Liver (tissue), 9 donors: ENCODE measurements around the gene THSD4. TPM values are rescaled to one million over a fixed set of nuclear protein-coding genes. Genes with fewer than 3 reads are reported as not detected.
A peak's percentile ranks its signal among the peaks of the same experiment; 100 is the strongest.

ENCODE experiments used
- DNase-seq: peaks from one replicate; pipeline ENCODE4 v3.0.0-alpha.2; 2017; ENCODE audit warnings: low spot score
- H3K27ac ChIP-seq, 2 donors: one replicate each; pipeline ENCODE4 v1.7.0; 2013; ENCODE audit warnings: inconsistent platforms in 2 of 2, low read length in 2 of 2, control low read depth in 1 of 2, low read depth in 1 of 2, mild to moderate bottlenecking in 1 of 2
- H3K27me3 ChIP-seq, 4 donors: one replicate each; pipeline versions ENCODE4 v1.6.1 to v1.7.0; 2013; ENCODE audit warnings: low read length in 3 of 4, inconsistent platforms in 1 of 4, mild to moderate bottlenecking in 1 of 4, moderate library complexity in 1 of 4; ENCODE audit not compliant: control insufficient read depth in 4 of 4, insufficient read depth in 4 of 4
- H3K36me3 ChIP-seq, 4 donors: one replicate each; pipeline versions ENCODE4 v1.6.1 to v1.7.0; 2013; ENCODE audit warnings: low read length in 3 of 4, mild to moderate bottlenecking in 3 of 4, low read depth in 1 of 4, moderate library complexity in 1 of 4; ENCODE audit not compliant: control insufficient read depth in 4 of 4, insufficient read depth in 3 of 4
- H3K4me1 ChIP-seq, 4 donors: one replicate each; pipeline versions ENCODE4 v1.6.1 to v1.7.0; 2013; ENCODE audit warnings: low read length in 3 of 4, mild to moderate bottlenecking in 3 of 4, moderate library complexity in 1 of 4; ENCODE audit not compliant: control insufficient read depth in 4 of 4, insufficient read depth in 4 of 4
- H3K4me3 ChIP-seq, 3 donors: one replicate each; pipeline versions ENCODE4 v1.6.1 to v1.7.0; 2013; ENCODE audit warnings: low read length in 3 of 3, control low read depth in 1 of 3, low read depth in 1 of 3, mild to moderate bottlenecking in 1 of 3
- H3K9ac ChIP-seq, 2 donors: one replicate each; pipeline ENCODE4 v1.7.0; 2013; ENCODE audit warnings: low read length in 2 of 2, mild to moderate bottlenecking in 2 of 2, moderate library complexity in 2 of 2, control low read depth in 1 of 2, low read depth in 1 of 2
- H3K9me3 ChIP-seq, 4 donors: one replicate each; pipeline versions ENCODE4 v1.6.1 to v1.7.0; 2013; ENCODE audit warnings: low read length in 3 of 4; ENCODE audit not compliant: control insufficient read depth in 4 of 4
- ATF3 ChIP-seq: IDR thresholded peaks from 2 replicates; pipeline ENCODE4 v1.6.1; 2016; ENCODE audit warnings: antibody characterized with exemption
- EGR1 ChIP-seq, 2 donors: IDR thresholded peaks; 2 replicates each; pipeline ENCODE4 v1.6.1; 2016 to 2018; ENCODE audit warnings: antibody characterized with exemption in 2 of 2, low read depth in 2 of 2
- FOXA1 ChIP-seq: IDR thresholded peaks from 2 replicates; pipeline ENCODE4 v1.6.1; 2016; ENCODE audit warnings: antibody characterized with exemption
- HNF4A ChIP-seq, 2 donors: conservative IDR thresholded peaks; 2 replicates each; pipeline ENCODE4 v1.6.1; 2016; ENCODE audit warnings: antibody characterized with exemption in 2 of 2, mild to moderate bottlenecking in 2 of 2
- JUND ChIP-seq, 2 donors: IDR thresholded peaks; 2 replicates each; pipeline ENCODE4 v1.6.1; 2016; ENCODE audit warnings: antibody characterized with exemption in 2 of 2
- MAX ChIP-seq: IDR thresholded peaks from 2 replicates; pipeline ENCODE4 v1.6.1; 2016; ENCODE audit warnings: antibody characterized with exemption
- NR2F2 ChIP-seq: IDR thresholded peaks from 2 replicates; pipeline ENCODE4 v1.6.1; 2016; ENCODE audit warnings: antibody characterized with exemption
- REST ChIP-seq: IDR thresholded peaks from 2 replicates; pipeline ENCODE4 v1.6.1; 2016; ENCODE audit warnings: antibody characterized with exemption, mild to moderate bottlenecking
- RXRA ChIP-seq, 2 donors: IDR thresholded peaks; 2 replicates each; pipeline ENCODE4 v1.6.1; 2017 to 2018; ENCODE audit warnings: antibody characterized with exemption in 2 of 2, mild to moderate bottlenecking in 1 of 2
- SP1 ChIP-seq: IDR thresholded peaks from 2 replicates; pipeline ENCODE4 v1.6.1; 2018; ENCODE audit warnings: antibody characterized with exemption, mild to moderate bottlenecking
- YY1 ChIP-seq: IDR thresholded peaks from 2 replicates; pipeline ENCODE4 v1.6.1; 2016; ENCODE audit warnings: antibody characterized with exemption, mild to moderate bottlenecking
- ZBTB33 ChIP-seq: IDR thresholded peaks from 2 replicates; pipeline ENCODE4 v1.6.1; 2016; ENCODE audit warnings: antibody characterized with exemption
- WGBS: extraction: QIAGEN DNeasy Blood & Tissue Kit; methylation state at CpG from one replicate; pipeline ENCODE4 v1.1.7; 2013; 5-methylcytosine and 5-hydroxymethylcytosine counted together
- polyA plus RNA-seq, 2 donors: library from polyadenylated mRNA; stranded (reverse) in 1 of 2; unstranded in 1 of 2; fragments of 200-250 nt in 1 of 2; fragments of >200 nt in 1 of 2; fragmentation: Nextera tagmentation in 1 of 2; extraction: Ambion mirVana in 1 of 2; gene quantifications; one replicate each; pipeline versions ENCODE4 v1.2.1 to v1.2.3, GENCODE V29; 2013 to 2015
- total RNA-seq, 2 donors: library from RNA; depleted of rRNA; stranded (reverse); fragments of >200 nt; gene quantifications; one replicate each; pipeline ENCODE4 v1.2.3, GENCODE V29; 2014
- donor health status: healthy.
- donor health status: healthy.
- donor health status: healthy.
- donor health status: healthy.
- donor health status: healthy.

The THSD4 gene
- total and polyA plus RNA-seq, 4 donors, result 0.23 to 11.5 (median 1.9) TPM

GRCh38 chr15:71332431-71333004, 217.2 kb downstream of the THSD4 start:
- no peak for DNase-seq
- no peak overlapping the region for H3K4me3 ChIP-seq
- WGBS, result 94% methylated on average over 8 of the region's 8 CpGs
- H3K4me1 ChIP-seq, result peaks cover 0 to 34% (median 24%) of the 10 kb centered on the region in 4 donors
- no peak overlapping the region for H3K9ac ChIP-seq
- H3K27me3 ChIP-seq, result no peaks in the 10 kb centered on the region
- TF ChIP-seq FOXA1, result no peak
- no peak for TF ChIP-seq MAX
- TF ChIP-seq EGR1 (IDR thresholded peaks at IDR 0.05; ENCODE audit: low read depth in 2 of 2), result no peak
- TF ChIP-seq JUND (IDR thresholded peaks at IDR 0.05), result no peak
- no peak for TF ChIP-seq NR2F2
- no peak for TF ChIP-seq HNF4A (conservative IDR thresholded peaks at IDR 0.05)
- TF ChIP-seq REST, result no peak
- no peak for TF ChIP-seq ATF3
- no peak for TF ChIP-seq RXRA (IDR thresholded peaks at IDR 0.05)
- no peak for TF ChIP-seq ZBTB33
- TF ChIP-seq SP1, result no peak
- peaks cover 0 to 2% (median 0%) of the 10 kb centered on the region in 4 donors for H3K36me3 ChIP-seq
- H3K27ac ChIP-seq, result no peak overlapping the region
- no peaks in the 10 kb centered on the region for H3K9me3 ChIP-seq

GRCh38 chr15:71333136-71333700, 217.9 kb downstream of the THSD4 start:
- H3K27ac ChIP-seq, result peak overlapping the region in 1 of 2 donors; percentile 16

More at GRCh38 chr15:71333136-71333700, 217.9 kb downstream of the THSD4 start:
- Histone ChIP-seq H3K4me3 (no peak overlapping the region), H3K4me1 (peaks cover 0 to 27% (median 20%) of the 10 kb centered on the region in 4 donors), H3K27me3 (no peaks in the 10 kb centered on the region), H3K9ac (no peak overlapping the region), H3K36me3 (peaks cover 0 to 2% (median 0%) of the 10 kb centered on the region in 4 donors), H3K9me3 (no peaks in the 10 kb centered on the region)
- TF ChIP-seq ZBTB33 (no peak), YY1 (no peak)
- 60% methylated on average over 3 of the region's 3 CpGs for WGBS
- DNase-seq, result no peak
